HepG2 (cell line): Measurements from ENCODE around the gene ELMOD3. TPM values are rescaled to one million over a fixed set of nuclear protein-coding genes. Genes with fewer than 3 reads are reported as not detected.

Source experiments
- ARNTL ChIP-seq: sonication (generic); formaldehyde crosslinking; IDR thresholded peaks from 2 replicates; pipeline ENCODE4 v1.4.0; 2020; ENCODE audit warnings: mild to moderate bottlenecking, missing genetic modification reagents
- ETV5 ChIP-seq: IDR thresholded peaks from 2 replicates; pipeline ENCODE4 v1.6.1; 2018; ENCODE audit warnings: missing biosample characterization, missing genetic modification reagents, inconsistent platforms, borderline replicate concordance
- HMGXB3 ChIP-seq: sonication (generic); formaldehyde crosslinking; IDR thresholded peaks from 2 replicates; pipeline ENCODE4 v1.4.0; 2020; ENCODE audit warnings: missing genetic modification reagents, borderline replicate concordance
- KDM5B ChIP-seq: sonication (generic); formaldehyde crosslinking; IDR thresholded peaks from 2 replicates; pipeline ENCODE4 v1.4.0; 2020; ENCODE audit warnings: missing genetic modification reagents, mild to moderate bottlenecking, borderline replicate concordance
- NR2F2 ChIP-seq: IDR thresholded peaks from 2 replicates; pipeline ENCODE4 v1.6.1; 2012; ENCODE audit warnings: low read depth, inconsistent platforms, borderline replicate concordance
- RNF219 ChIP-seq: sonication (generic); formaldehyde crosslinking; IDR thresholded peaks from 2 replicates; pipeline ENCODE4 v1.5.0; 2020; ENCODE audit warnings: mild to moderate bottlenecking, missing genetic modification reagents
- ZC3H4 ChIP-seq: sonication (generic); formaldehyde crosslinking; IDR thresholded peaks from 2 replicates; pipeline ENCODE4 v1.4.0; 2020; ENCODE audit warnings: missing genetic modification reagents, borderline replicate concordance
- ZNF180 ChIP-seq: sonication (generic); formaldehyde crosslinking; IDR thresholded peaks from 2 replicates; pipeline ENCODE4 v1.4.0; 2020; ENCODE audit warnings: low read depth, missing genetic modification reagents, borderline replicate concordance
- ZNF747 ChIP-seq: sonication (generic); formaldehyde crosslinking; IDR thresholded peaks from 2 replicates; pipeline ENCODE4 v1.8.1; 2023; ENCODE audit warnings: missing genetic modification reagents, mild to moderate bottlenecking, borderline replicate concordance
- polyA plus RNA-seq, 8 experiments: library from polyadenylated mRNA; depleted of rRNA in 3 of 8; stranded (reverse) in 7 of 8; unstranded in 1 of 8; fragments of >200 nt; fragmentation: Illumina TruSeq in 4 of 8; extraction: Trizol in 4 of 8; gene quantifications; 2 replicates each; pipeline versions ENCODE4 v1.2.1 to v1.2.3, GENCODE V29; 2011 to 2016; ENCODE audit warnings: low read depth in 4 of 8, missing spikeins in 1 of 8, mixed read lengths in 1 of 8; ENCODE audit not compliant: insufficient read depth in 1 of 8
- total RNA-seq, 5 experiments: library from RNA; depleted of rRNA; stranded (reverse); fragments of >200 nt; fragmentation: Illumina TruSeq; extraction: Trizol; gene quantifications; 2 replicates each; pipeline ENCODE4 v1.2.3, GENCODE V29; 2016; ENCODE audit warnings: low read depth in 1 of 5
- TF ChIP-seq, protein P1 (sequence below): sonication (generic); formaldehyde crosslinking; IDR thresholded peaks from 2 replicates; pipeline ENCODE4 v1.8.0; 2022; ENCODE audit warnings: mild to moderate bottlenecking, missing genetic modification reagents
- TF ChIP-seq, protein P2 (sequence below): sonication (generic); formaldehyde crosslinking; IDR thresholded peaks from 2 replicates; pipeline ENCODE4 v1.9.0; 2021; ENCODE audit warnings: missing genetic modification reagents, borderline replicate concordance

ELMOD3 gene
- total and polyA plus RNA-seq, 2 of the 13 experiments (the other 11 are each of a cell fraction or from before 2014, with no cell fraction given) = 13.3 to 19.5 TPM

GRCh38 chr2:85327822-85328617 lies 26.5 kb upstream of the ELMOD3 start, which contains the start of gene TGOLN2 (continued):
- peak; percentile 90 for TF ChIP-seq HMGXB3 (CRISPR knock-in tag)
- peak; percentile 98 for TF ChIP-seq KDM5B
- TF ChIP-seq, protein P1, sequence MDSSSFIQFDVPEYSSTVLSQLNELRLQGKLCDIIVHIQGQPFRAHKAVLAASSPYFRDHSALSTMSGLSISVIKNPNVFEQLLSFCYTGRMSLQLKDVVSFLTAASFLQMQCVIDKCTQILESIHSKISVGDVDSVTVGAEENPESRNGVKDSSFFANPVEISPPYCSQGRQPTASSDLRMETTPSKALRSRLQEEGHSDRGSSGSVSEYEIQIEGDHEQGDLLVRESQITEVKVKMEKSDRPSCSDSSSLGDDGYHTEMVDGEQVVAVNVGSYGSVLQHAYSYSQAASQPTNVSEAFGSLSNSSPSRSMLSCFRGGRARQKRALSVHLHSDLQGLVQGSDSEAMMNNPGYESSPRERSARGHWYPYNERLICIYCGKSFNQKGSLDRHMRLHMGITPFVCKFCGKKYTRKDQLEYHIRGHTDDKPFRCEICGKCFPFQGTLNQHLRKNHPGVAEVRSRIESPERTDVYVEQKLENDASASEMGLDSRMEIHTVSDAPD = peak; percentile 61; the same call in 1 of the 2 replicates
- TF ChIP-seq, protein P2, sequence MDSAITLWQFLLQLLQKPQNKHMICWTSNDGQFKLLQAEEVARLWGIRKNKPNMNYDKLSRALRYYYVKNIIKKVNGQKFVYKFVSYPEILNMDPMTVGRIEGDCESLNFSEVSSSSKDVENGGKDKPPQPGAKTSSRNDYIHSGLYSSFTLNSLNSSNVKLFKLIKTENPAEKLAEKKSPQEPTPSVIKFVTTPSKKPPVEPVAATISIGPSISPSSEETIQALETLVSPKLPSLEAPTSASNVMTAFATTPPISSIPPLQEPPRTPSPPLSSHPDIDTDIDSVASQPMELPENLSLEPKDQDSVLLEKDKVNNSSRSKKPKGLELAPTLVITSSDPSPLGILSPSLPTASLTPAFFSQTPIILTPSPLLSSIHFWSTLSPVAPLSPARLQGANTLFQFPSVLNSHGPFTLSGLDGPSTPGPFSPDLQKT (CRISPR knock-in tag) = peak; percentile 89; the same call in 1 of the 2 replicates
- peak; percentile 94; the same call in 1 of the 2 replicates for TF ChIP-seq ZNF747 (CRISPR knock-in tag)
- peak; percentile 75 for TF ChIP-seq ARNTL
- TF ChIP-seq ETV5 = peak; percentile 89
- 0 out of 2 replicates have a peak, but pooled peaks have one; percentile 90 for TF ChIP-seq ZNF180 (CRISPR knock-in tag)
- peak; percentile 76; the same call in 1 of the 2 replicates for TF ChIP-seq NR2F2
- TF ChIP-seq RNF219 (CRISPR knock-in tag) = peak; percentile 21; the same call in 1 of the 2 replicates
- TF ChIP-seq ZC3H4 = peak; percentile 96
